MM.1S (cell line): Measurements from ENCODE around the gene TNIP1.

ENCODE experiments used
- DNase-seq: peaks from one replicate; pipeline ENCODE4 v3.0.0-alpha.2; 2015
- H2AFZ ChIP-seq: fragments of 300-600 bp; sonication (generic); 2 replicates; pipeline ENCODE4 v1.6.0; 2016; ENCODE audit warnings: antibody characterized with exemption, low read length
- H3F3A ChIP-seq: fragments of 300-600 bp; sonication (generic); 2 replicates; pipeline ENCODE4 v1.6.1; 2016; ENCODE audit warnings: mild to moderate bottlenecking, antibody characterized with exemption, low read length, moderate library complexity, mixed read lengths; ENCODE audit not compliant: insufficient read depth
- H3K27ac ChIP-seq: fragments of 300-600 bp; sonication (generic); 2 replicates; pipeline ENCODE4 v1.5.1; 2016; ENCODE audit warnings: mild to moderate bottlenecking, low read length
- H3K27me3 ChIP-seq: fragments of 300-600 bp; sonication (generic); replicated peaks from 2 replicates; pipeline ENCODE4 v1.6.0; 2016; ENCODE audit warnings: low read length; ENCODE audit not compliant: insufficient read depth
- H3K36me3 ChIP-seq: fragments of 300-600 bp; sonication (generic); replicated peaks from 2 replicates; pipeline ENCODE4 v1.6.1; 2016; ENCODE audit warnings: mild to moderate bottlenecking, low read length, mixed read lengths; ENCODE audit not compliant: insufficient read depth
- H3K4me1 ChIP-seq: fragments of 300-600 bp; sonication (generic); 2 replicates; pipeline ENCODE4 v1.6.1; 2016; ENCODE audit warnings: low read length, mixed read lengths
- H3K4me2 ChIP-seq: fragments of 300-600 bp; sonication (generic); 2 replicates; pipeline ENCODE4 v1.6.0; 2016; ENCODE audit warnings: low read depth, low read length
- H3K4me3 ChIP-seq: fragments of 300-600 bp; sonication (generic); 2 replicates; pipeline ENCODE4 v1.5.1; 2016; ENCODE audit warnings: low read length, mixed read lengths
- H3K79me2 ChIP-seq: fragments of 300-600 bp; sonication (generic); 2 replicates; pipeline ENCODE4 v1.6.1; 2016; ENCODE audit warnings: mixed run types, low read length, mixed read lengths
- H3K9ac ChIP-seq: fragments of 300-600 bp; sonication (generic); 2 replicates; pipeline ENCODE4 v1.6.1; 2016; ENCODE audit warnings: low read length, mixed read lengths
- H3K9me2 ChIP-seq: fragments of 300-600 bp; sonication (generic); replicated peaks from 2 replicates; pipeline ENCODE4 v1.6.1; 2016; ENCODE audit warnings: mild to moderate bottlenecking, low read length, mixed read lengths; ENCODE audit not compliant: insufficient read depth
- H3K9me3 ChIP-seq: fragments of 300-600 bp; sonication (generic); replicated peaks from 2 replicates; pipeline ENCODE4 v1.6.1; 2016; ENCODE audit warnings: mild to moderate bottlenecking, low read length, mixed read lengths; ENCODE audit not compliant: insufficient read depth
- H4K20me1 ChIP-seq: fragments of 300-600 bp; sonication (generic); 2 replicates; pipeline ENCODE4 v1.6.1; 2016; ENCODE audit warnings: mild to moderate bottlenecking, low read length, moderate library complexity, mixed read lengths; ENCODE audit not compliant: insufficient read depth
- CTCF ChIP-seq: fragments of 300-600 bp; sonication (generic); IDR thresholded peaks from 2 replicates; pipeline ENCODE4 v1.5.1; 2016; ENCODE audit warnings: antibody characterized with exemption, low read length, mixed read lengths
- EZH2 ChIP-seq: fragments of 300-600 bp; sonication (generic); optimal IDR thresholded peaks from 2 replicates; pipeline ENCODE3; 2017; ENCODE audit warnings: low read depth, mild to moderate bottlenecking, antibody characterized with exemption, low read length, mixed read lengths
- EZH2phosphoT487 ChIP-seq: fragments of 300-600 bp; sonication (generic); IDR thresholded peaks from 2 replicates; pipeline ENCODE4 v1.6.1; 2018; ENCODE audit warnings: antibody characterized with exemption, low read length

The TNIP1 gene

GRCh38 chr5:151072630-151073025, 8.2 kb downstream of the TNIP1 start:
- H3K4me3 ChIP-seq: no peak overlapping the region
- no peaks in the 10 kb centered on the region for H3K4me1 ChIP-seq
- TF ChIP-seq EZH2 (no peak), EZH2phosphoT487 (no peak), CTCF (no peak)
- H3K9ac ChIP-seq: no peak overlapping the region
- no peak overlapping the region for H3K4me2 ChIP-seq
- H2AFZ ChIP-seq: no peak overlapping the region
- H4K20me1 ChIP-seq: peaks cover 16% of the 10 kb centered on the region; the same call in 1 of the 2 replicates
- no peaks in the 10 kb centered on the region for H3K9me3 ChIP-seq
- DNase-seq: no peak
- no peaks in the 10 kb centered on the region for H3K27me3 ChIP-seq
- no peak overlapping the region for H3K27ac ChIP-seq
- no peaks in the 10 kb centered on the region for H3K9me2 ChIP-seq
- peaks cover 100% of the 10 kb centered on the region for H3K79me2 ChIP-seq
- no peaks in the 10 kb centered on the region; the same call in 1 of the 2 replicates for H3K36me3 ChIP-seq
- no peaks in the 10 kb centered on the region for H3F3A ChIP-seq

GRCh38 chr5:151071848-151072629, 8.8 kb downstream of the TNIP1 start:
- H3K27me3 ChIP-seq: no peaks in the 10 kb centered on the region
- H3K4me3 ChIP-seq: no peak overlapping the region
- no peaks in the 10 kb centered on the region for H3F3A ChIP-seq
- H2AFZ ChIP-seq: no peak overlapping the region
- no peak overlapping the region for H3K9ac ChIP-seq
- no peak overlapping the region for H3K4me2 ChIP-seq
- no peaks in the 10 kb centered on the region for H3K9me2 ChIP-seq
- peaks cover 16% of the 10 kb centered on the region; the same call in 1 of the 2 replicates for H4K20me1 ChIP-seq
- no peak for DNase-seq
- H3K9me3 ChIP-seq: no peaks in the 10 kb centered on the region
- peaks cover 100% of the 10 kb centered on the region for H3K79me2 ChIP-seq
- H3K27ac ChIP-seq: no peak overlapping the region
- peaks cover 3% of the 10 kb centered on the region; the same call in 1 of the 2 replicates for H3K4me1 ChIP-seq
- H3K36me3 ChIP-seq: no peaks in the 10 kb centered on the region; the same call in 1 of the 2 replicates
- TF ChIP-seq CTCF (no peak), EZH2 (no peak), EZH2phosphoT487 (no peak)

- 0 out of 2 replicates have a peak, but pooled peaks cover 2% of the 10 kb centered on the region for H3F3A ChIP-seq
- no peak overlapping the region for H3K9ac ChIP-seq
- no peaks in the 10 kb centered on the region for H3K9me2 ChIP-seq
- peaks cover 100% of the 10 kb centered on the region for H3K79me2 ChIP-seq
- H3K4me2 ChIP-seq: no peak overlapping the region
- peaks cover 16% of the 10 kb centered on the region; the same call in 1 of the 2 replicates for H4K20me1 ChIP-seq
- no peak overlapping the region for H2AFZ ChIP-seq
- no peak overlapping the region for H3K27ac ChIP-seq
- no peaks in the 10 kb centered on the region for H3K9me3 ChIP-seq
- no peak for TF ChIP-seq EZH2phosphoT487
- no peak for TF ChIP-seq CTCF
- no peak for TF ChIP-seq EZH2
- peaks cover 13% of the 10 kb centered on the region for H3K4me1 ChIP-seq
- H3K4me3 ChIP-seq: no peak overlapping the region
- H3K36me3 ChIP-seq: no peaks in the 10 kb centered on the region; the same call in 1 of the 2 replicates
- H3K27me3 ChIP-seq: no peaks in the 10 kb centered on the region
- no peak for DNase-seq
These were observed 9.8 kb downstream of the TNIP1 start for GRCh38 chr5:151071021-151071420.
